LNCaP clone FGC (cell line): ENCODE results near the gene UBE2O.

ENCODE experiments used
- DNase-seq: peaks from one replicate; pipeline ENCODE4 v3.0.0-alpha.2; 2011; ENCODE audit warnings: low read depth
- H3K4me3 ChIP-seq: 2 replicates; pipeline ENCODE4 v1.5.1; 2011; ENCODE audit warnings: mild to moderate bottlenecking, low read depth, low read length, control low read depth
- TF ChIP-seq, protein P1 (sequence below): IDR thresholded peaks from 2 replicates; pipeline ENCODE4 v1.5.1; 2012; ENCODE audit warnings: mild to moderate bottlenecking; ENCODE audit not compliant: control insufficient read depth, insufficient read depth; ENCODE audit errors: extremely low read depth

The UBE2O gene

DNA sequence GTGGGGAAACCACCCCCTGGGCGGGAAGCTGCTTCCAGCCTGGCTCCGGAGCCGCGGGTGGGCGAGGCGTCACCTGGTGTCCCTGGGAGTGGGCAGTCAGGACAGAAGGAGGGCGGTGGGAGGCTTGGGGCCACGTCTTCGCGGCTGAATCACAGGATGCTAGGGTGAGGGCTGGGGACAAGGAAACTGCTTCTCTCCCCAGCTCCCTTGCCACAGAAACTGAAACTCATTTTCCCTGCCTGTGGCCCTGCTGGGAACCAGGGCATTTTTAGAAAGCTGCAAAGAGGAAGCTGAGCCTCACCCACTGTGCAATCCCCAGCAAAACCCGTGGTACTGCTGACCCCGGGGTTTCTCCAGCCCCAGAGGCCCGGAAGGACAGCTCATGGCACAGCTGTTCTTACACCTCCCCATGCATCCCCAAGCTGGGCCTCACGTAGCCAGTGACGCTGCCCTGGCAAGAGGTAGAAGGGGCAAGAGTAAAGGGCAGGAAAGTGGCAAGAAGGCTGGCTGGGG is 40.1 kb upstream of the UBE2O start:
- no peak for DNase-seq
- H3K4me3 ChIP-seq, result no peak overlapping the region

DNA sequence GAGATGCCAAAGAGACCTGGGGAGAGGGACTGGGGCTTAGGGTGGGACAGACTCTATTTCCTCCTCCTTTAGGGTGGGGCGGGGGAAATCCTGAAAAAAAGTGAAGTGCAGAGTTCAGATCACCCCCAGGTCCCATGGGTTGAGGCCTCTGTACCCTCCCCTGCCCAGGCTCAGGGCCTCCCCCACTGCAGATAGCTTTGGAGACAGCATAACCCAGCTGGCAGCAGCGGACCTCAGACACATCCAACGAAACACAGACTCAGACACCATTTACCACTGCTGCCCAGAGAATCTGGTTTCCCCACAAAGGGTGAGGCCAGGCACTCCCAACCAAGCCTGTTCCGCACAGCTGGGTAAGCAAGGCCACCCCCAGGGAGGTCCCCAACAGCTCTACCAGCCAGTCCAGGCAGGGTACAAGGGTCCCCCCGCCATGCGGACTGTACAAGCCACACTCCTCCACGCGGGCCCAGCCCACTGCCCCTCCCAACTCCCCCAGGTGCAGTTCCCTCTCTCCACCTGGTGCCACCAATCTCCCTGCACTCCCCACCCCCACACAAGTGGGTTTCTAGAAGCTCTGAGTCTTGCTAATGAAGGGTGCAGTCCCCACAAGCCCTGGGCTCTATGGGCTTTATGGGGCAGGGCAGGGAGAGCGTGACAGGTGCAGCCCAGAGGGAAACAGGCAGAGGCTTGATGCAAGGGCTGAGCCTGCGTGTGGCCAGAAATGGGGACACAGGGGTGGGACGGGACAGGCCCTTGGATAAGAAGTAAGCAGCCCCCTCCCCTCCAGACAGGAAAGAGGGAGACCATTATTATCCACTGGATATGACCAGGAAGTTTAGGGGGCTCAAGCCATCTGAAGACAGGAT is 39.4 kb upstream of the UBE2O start:
- TF ChIP-seq, protein P1, sequence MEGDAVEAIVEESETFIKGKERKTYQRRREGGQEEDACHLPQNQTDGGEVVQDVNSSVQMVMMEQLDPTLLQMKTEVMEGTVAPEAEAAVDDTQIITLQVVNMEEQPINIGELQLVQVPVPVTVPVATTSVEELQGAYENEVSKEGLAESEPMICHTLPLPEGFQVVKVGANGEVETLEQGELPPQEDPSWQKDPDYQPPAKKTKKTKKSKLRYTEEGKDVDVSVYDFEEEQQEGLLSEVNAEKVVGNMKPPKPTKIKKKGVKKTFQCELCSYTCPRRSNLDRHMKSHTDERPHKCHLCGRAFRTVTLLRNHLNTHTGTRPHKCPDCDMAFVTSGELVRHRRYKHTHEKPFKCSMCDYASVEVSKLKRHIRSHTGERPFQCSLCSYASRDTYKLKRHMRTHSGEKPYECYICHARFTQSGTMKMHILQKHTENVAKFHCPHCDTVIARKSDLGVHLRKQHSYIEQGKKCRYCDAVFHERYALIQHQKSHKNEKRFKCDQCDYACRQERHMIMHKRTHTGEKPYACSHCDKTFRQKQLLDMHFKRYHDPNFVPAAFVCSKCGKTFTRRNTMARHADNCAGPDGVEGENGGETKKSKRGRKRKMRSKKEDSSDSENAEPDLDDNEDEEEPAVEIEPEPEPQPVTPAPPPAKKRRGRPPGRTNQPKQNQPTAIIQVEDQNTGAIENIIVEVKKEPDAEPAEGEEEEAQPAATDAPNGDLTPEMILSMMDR, result no peak
- no peak overlapping the region for H3K4me3 ChIP-seq
- no peak for DNase-seq

More for the DNA sequence above, 40.1 kb upstream of the UBE2O start:
- TF ChIP-seq, protein P1, result no peak

DNA sequence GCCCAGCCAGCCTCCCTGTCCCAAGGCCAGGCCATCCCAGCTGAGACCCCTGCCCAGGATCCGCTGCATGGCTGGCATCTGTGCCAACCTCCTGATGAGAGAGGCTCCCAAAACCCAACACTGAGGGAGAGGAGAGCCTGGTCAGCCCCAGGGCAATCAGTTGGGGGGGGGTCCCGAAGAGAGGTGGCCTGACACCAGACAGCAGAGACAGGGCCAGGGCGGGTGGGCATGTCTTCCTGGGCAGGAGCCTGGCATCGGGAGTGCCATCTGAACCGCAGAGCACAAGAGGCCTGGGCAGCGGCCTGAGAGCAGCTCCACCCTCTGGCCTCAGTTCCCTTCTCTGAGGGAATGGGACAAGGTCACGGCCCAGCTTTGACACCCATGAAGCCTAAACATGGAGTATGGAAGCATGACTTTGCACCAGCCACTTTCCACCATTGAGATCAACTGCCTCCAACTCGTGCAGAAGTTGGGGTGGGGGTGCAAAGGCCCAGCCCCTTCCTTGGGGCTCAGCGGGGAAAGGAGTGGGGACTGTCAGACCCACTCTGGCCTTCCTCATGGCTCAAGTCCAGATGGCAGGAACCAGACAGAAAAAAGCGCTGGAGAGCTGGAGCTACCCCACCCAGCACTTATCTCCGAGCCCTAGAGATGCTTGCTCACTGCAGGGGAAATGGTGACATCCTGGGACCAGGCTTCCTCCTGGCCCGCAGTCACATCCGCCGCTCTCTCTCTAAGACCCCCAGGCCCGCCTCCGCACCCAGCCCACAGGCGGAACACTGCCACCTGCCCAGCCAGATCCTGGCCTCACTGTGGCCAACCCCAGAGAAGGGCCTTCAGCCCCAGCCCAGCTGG is 38.5 kb upstream of the UBE2O start:
- no peak for DNase-seq
- TF ChIP-seq, protein P1, result no peak
- no peak overlapping the region for H3K4me3 ChIP-seq

DNA sequence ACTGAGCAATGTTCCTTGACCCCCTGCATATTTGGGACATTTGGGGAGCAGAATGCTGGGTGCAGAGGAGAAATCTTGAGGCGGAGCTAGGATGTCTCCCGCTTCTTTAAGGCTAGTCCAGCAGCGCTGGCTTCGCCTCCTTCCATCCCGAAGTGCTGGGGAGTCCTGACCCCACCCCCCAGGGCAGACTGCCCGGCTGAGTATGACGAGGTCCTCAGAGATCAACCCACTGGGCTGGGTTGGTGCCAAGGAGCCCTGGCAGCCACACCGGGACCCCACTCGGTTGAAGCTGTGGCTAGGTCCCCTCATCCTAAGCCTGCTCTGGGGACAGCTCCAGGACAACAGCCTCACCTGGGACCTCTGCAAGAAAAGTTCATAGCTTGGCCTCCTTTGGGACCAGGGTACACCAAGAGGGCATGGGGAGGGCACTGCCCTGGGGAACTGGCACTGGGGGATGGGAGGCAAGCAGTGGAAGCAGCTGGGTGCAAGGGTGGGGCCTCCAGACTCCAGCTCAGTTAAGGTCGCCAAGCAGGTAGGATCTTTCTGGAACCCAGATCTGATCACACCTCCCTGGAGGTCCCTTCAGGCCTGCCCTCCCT is 37.3 kb upstream of the UBE2O start:
- TF ChIP-seq, protein P1, result no peak
- no peak overlapping the region for H3K4me3 ChIP-seq
- DNase-seq, result no peak

DNA sequence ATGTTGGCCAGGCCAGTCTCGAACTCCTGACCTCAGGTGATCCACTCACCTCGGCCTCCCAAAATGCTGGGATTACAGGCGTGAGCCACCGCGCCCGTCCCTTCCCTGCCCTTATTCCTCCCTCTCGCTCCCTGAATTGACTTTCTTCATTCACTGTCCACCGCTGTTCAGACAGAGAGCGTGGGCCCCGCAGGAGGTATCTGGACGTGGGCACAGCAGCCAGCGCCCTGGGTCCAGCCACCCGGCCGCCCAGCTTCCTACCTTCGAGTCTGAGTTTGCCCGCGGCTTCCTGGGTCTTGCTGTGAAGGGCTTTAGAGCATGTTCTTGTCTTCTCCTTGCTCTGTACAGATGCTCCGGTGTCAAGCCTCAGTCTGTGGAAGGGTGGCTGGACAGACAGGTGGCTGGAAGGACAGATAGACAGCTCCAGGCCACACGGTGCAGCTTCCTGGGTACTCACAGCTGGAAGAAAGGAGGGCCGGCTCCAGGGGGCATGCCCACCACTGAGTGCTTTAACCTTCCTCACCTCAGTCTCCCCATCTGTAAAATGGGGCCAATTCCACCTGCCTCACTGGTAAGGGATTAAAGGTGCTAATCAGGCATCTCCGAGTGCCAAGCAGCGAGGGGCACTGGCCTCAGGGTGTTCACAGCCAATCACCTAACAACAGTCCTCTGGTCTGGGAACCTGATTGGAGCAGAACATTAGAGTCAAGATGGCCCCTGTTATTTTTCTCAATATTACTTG is 34.7 kb upstream of the UBE2O start:
- DNase-seq, result no peak
- no peak overlapping the region for H3K4me3 ChIP-seq
- TF ChIP-seq, protein P1, result no peak

DNA sequence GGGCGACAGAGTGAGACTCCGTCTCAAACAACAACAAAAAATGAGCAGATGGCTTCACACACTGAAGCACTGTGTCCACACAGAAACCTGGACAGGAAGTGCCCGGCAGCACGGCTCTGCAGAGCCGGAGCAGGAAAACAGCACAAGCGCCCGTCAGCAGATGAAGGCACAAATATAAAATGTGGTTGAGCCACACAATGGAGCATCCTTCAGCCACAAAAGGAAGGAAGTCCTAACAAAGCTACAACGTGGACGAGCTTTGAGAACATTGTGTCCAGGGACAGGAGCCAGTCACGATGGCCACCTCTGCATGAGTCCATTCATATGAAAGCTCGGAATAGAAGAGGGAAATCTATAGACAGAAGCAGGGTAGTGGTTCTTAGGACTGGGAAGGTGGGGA is 32.6 kb upstream of the UBE2O start:
- TF ChIP-seq, protein P1, result no peak
- no peak overlapping the region for H3K4me3 ChIP-seq
- no peak for DNase-seq
